Measurements from ENCODE around the gene GNAT1. TPM values are rescaled to one million over a fixed set of nuclear protein-coding genes. Genes with fewer than 3 reads are reported as not detected.
A peak's percentile ranks its signal among the peaks of the same experiment; 100 is the strongest.

Gene GNAT1
- total and polyA plus RNA-seq, 2 of the 13 experiments (the other 11 are each of a cell fraction or from before 2014, with no cell fraction given), result 0.15 TPM; not detected in 1

DNA sequence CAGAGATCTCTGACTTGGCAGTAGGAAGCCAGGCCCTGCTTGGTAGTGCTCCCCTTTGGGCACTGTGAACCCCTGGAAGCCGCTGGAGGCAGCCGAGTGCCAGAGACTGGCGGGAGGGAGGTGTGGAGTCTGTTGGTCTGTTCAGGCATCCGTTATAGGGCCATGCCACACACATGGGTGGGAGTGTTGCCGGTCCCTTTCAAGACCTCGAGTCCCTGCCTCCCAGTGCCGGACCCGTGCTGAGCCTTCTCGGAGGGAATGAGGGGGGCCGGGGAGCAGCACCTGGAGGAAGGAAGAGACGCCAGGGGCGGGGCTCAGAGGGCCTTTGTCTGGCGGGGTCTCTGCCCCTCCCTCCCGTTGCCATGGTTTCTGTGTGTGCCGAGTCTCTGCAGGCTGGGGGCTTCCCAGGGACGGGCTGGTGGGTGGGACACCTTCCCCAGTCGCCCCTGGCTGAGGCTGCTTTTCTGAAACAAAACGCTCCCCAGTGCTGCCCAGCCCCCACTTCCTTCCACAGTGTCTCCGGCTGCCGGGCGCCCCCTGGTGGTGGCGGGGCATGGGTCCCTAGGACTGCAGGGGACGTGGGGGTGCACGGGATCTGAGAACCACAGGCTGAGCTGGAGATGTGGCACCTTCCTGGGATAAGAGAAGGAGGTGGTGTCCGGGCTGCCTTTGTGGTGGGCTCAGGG is 54.6 kb downstream of the GNAT1 start (continued):
- TF ChIP-seq, protein P1, sequence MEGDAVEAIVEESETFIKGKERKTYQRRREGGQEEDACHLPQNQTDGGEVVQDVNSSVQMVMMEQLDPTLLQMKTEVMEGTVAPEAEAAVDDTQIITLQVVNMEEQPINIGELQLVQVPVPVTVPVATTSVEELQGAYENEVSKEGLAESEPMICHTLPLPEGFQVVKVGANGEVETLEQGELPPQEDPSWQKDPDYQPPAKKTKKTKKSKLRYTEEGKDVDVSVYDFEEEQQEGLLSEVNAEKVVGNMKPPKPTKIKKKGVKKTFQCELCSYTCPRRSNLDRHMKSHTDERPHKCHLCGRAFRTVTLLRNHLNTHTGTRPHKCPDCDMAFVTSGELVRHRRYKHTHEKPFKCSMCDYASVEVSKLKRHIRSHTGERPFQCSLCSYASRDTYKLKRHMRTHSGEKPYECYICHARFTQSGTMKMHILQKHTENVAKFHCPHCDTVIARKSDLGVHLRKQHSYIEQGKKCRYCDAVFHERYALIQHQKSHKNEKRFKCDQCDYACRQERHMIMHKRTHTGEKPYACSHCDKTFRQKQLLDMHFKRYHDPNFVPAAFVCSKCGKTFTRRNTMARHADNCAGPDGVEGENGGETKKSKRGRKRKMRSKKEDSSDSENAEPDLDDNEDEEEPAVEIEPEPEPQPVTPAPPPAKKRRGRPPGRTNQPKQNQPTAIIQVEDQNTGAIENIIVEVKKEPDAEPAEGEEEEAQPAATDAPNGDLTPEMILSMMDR (CRISPR knock-in tag; IDR thresholded peaks at IDR 0.05), result peak; percentile 98
- no peak for TF ChIP-seq TRIM24 (CRISPR knock-in tag; IDR thresholded peaks at IDR 0.05)
- TF ChIP-seq YEATS2 (CRISPR knock-in tag; IDR thresholded peaks at IDR 0.05; ENCODE audit: borderline replicate concordance), result no peak
- no peak for TF ChIP-seq ZNF207 (IDR thresholded peaks at IDR 0.05; ENCODE audit: borderline replicate concordance)
- no peak for TF ChIP-seq DNMT3B (CRISPR knock-in tag; conservative IDR thresholded peaks at IDR 0.05)
- TF ChIP-seq, protein P2, sequence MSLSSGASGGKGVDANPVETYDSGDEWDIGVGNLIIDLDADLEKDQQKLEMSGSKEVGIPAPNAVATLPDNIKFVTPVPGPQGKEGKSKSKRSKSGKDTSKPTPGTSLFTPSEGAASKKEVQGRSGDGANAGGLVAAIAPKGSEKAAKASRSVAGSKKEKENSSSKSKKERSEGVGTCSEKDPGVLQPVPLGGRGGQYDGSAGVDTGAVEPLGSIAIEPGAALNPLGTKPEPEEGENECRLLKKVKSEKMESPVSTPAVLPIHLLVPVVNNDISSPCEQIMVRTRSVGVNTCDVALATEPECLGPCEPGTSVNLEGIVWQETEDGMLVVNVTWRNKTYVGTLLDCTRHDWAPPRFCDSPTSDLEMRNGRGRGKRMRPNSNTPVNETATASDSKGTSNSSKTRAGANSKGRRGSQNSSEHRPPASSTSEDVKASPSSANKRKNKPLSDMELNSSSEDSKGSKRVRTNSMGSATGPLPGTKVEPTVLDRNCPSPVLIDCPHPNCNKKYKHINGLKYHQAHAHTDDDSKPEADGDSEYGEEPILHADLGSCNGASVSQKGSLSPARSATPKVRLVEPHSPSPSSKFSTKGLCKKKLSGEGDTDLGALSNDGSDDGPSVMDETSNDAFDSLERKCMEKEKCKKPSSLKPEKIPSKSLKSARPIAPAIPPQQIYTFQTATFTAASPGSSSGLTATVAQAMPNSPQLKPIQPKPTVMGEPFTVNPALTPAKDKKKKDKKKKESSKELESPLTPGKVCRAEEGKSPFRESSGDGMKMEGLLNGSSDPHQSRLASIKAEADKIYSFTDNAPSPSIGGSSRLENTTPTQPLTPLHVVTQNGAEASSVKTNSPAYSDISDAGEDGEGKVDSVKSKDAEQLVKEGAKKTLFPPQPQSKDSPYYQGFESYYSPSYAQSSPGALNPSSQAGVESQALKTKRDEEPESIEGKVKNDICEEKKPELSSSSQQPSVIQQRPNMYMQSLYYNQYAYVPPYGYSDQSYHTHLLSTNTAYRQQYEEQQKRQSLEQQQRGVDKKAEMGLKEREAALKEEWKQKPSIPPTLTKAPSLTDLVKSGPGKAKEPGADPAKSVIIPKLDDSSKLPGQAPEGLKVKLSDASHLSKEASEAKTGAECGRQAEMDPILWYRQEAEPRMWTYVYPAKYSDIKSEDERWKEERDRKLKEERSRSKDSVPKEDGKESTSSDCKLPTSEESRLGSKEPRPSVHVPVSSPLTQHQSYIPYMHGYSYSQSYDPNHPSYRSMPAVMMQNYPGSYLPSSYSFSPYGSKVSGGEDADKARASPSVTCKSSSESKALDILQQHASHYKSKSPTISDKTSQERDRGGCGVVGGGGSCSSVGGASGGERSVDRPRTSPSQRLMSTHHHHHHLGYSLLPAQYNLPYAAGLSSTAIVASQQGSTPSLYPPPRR (CRISPR knock-in tag; IDR thresholded peaks at IDR 0.05; ENCODE audit: borderline replicate concordance), result no peak
- TF ChIP-seq ETV5 (CRISPR knock-in tag; IDR thresholded peaks at IDR 0.05; ENCODE audit: borderline replicate concordance), result peak; percentile 63; the same call in 1 of the 2 replicates
- no peak for TF ChIP-seq TBP (CRISPR knock-in tag; IDR thresholded peaks at IDR 0.05)
- no peak for TF ChIP-seq SNAPC2 (CRISPR knock-in tag; IDR thresholded peaks at IDR 0.05)
- TF ChIP-seq, protein P3, sequence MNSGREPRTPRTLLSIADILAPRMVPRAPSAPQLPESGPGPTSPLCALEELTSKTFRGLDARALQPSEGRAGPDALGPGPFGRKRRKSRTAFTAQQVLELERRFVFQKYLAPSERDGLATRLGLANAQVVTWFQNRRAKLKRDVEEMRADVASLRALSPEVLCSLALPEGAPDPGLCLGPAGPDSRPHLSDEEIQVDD (CRISPR knock-in tag; IDR thresholded peaks at IDR 0.05; ENCODE audit: borderline replicate concordance), result no peak
- TF ChIP-seq PPARG (CRISPR knock-in tag; conservative IDR thresholded peaks at IDR 0.05), result no peak
- TF ChIP-seq ZNF577 (CRISPR knock-in tag; IDR thresholded peaks at IDR 0.05; ENCODE audit: borderline replicate concordance, low read depth), result no peak
- no peak for TF ChIP-seq NFYB (CRISPR knock-in tag; IDR thresholded peaks at IDR 0.05)
- TF ChIP-seq, protein P4, sequence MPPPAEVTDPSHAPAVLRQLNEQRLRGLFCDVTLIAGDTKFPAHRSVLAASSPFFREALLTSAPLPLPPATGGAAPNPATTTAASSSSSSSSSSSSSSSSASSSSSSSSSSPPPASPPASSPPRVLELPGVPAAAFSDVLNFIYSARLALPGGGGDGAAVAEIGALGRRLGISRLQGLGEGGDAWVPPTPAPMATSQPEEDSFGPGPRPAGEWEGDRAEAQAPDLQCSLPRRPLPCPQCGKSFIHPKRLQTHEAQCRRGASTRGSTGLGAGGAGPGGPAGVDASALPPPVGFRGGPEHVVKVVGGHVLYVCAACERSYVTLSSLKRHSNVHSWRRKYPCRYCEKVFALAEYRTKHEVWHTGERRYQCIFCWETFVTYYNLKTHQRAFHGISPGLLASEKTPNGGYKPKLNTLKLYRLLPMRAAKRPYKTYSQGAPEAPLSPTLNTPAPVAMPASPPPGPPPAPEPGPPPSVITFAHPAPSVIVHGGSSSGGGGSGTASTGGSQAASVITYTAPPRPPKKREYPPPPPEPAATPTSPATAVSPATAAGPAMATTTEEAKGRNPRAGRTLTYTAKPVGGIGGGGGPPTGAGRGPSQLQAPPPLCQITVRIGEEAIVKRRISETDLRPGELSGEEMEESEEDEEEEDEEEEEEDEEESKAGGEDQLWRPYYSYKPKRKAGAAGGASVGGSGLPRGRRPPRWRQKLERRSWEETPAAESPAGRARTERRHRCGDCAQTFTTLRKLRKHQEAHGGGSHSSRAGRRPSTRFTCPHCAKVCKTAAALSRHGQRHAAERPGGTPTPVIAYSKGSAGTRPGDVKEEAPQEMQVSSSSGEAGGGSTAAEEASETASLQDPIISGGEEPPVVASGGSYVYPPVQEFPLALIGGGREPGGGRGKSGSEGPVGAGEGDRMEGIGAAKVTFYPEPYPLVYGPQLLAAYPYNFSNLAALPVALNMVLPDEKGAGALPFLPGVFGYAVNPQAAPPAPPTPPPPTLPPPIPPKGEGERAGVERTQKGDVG (CRISPR knock-in tag; IDR thresholded peaks at IDR 0.05; ENCODE audit: borderline replicate concordance), result no peak; the same call in 1 of the 2 replicates
- peak; percentile 85; the same call in 1 of the 2 replicates for TF ChIP-seq ZNF235 (CRISPR knock-in tag; IDR thresholded peaks at IDR 0.05; ENCODE audit: borderline replicate concordance)
- TF ChIP-seq MED1 (CRISPR knock-in tag; IDR thresholded peaks at IDR 0.05), result peak; percentile 58; the same call in 1 of the 2 replicates
- TF ChIP-seq BRD4 (CRISPR knock-in tag; IDR thresholded peaks at IDR 0.05), result no peak
- peak; percentile 44; the same call in 1 of the 2 replicates for TF ChIP-seq RBFOX2 (IDR thresholded peaks at IDR 0.05; ENCODE audit: low read depth, low read length)

Data from HepG2 (cell line).